ENCODE measurements around the gene RAB38. TPM values are rescaled to one million over a fixed set of nuclear protein-coding genes. Genes with fewer than 3 reads are reported as not detected.
A peak's percentile ranks its signal among the peaks of the same experiment; 100 is the strongest.

The RAB38 gene
- total RNA-seq (1 to 10 TPM; 3.1 to 3.7 TPM), polyA plus RNA-seq (2.1 TPM)

DNA sequence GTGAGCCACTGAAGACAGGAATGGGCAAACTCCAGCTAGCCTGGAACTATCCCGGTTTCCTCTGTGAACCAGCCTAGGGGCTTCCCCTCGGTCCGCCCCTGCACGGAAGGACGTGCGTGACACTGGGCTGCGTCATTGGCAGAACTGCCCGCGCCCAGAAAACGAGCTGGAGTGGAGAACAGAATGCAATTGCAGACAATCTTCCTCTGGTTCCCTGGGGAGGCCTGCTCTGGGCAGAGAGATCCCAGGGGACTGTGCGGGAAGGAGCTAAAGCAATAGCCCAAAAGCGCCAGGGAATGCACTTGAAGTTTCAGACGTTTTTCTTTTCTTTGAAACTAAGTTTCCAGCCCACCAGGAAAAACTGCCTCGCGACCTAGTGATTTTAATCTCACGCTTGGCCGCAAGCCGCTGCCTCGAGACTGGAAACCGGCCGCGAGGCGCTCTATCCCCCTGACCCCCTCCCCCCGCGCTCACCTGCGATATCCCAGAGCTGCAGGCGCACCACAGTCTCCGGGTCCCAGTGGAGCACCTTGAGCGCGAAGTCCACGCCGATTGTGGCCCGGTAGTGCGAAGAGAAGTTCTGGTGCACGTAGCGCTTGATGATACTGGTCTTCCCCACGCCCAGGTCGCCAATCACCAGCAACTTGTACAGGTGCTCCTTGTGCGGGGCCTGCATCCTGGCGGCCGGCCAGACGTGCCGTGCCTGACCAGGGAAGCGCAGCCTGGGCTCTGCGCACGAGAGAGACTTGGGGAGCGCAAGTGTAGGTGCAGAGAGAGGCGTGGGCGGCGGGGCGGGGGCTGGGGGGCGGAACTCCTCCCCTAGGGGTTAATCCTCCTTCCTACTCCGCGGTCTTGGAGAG is at the start of gene RAB38:
Gene RAB38, minus strand, starts transcription at position 735 of the 860 bp plus-strand sequence. Its CDS starts 59 bp downstream, at position 676.
- POLR2A ChIA-PET: no interaction called here
- H3K36me3 ChIP-seq (ENCODE audit: insufficient read depth, low read length): no peaks in the 10 kb centered on the region

DNA sequence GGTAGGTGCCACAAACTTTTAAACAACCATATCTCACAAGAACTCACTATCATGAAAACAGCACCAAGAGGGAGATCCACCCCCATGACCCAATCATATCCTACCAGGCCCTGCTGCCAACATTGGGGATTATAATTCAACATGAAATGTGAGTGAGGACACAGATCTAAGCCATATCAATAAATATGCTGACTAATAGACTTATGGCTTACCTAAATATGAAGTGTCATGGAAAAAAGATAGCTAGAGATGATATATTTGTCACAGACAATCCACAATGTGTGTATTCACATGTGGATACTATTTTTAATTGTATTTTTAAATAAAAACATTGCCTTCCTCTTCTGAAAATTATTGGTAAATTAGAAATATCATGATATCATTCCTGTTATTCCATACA is 38.2 kb upstream of the RAB38 start:
- no peak overlapping the region for H3K4me3 Mint-ChIP-seq
- POLR2A ChIA-PET: no interaction called here

More for the DNA sequence above, at the start of gene RAB38:
- Histone ChIP-seq H3K4me3 (ENCODE audit: low read length) (peak within 1 kb of the TSS; percentile 32), H3K27ac (ENCODE audit: low read depth, low read length) (no peak within 1 kb of the TSS), H3K4me1 (ENCODE audit: insufficient read depth, low read length) (no peaks in the 10 kb centered on the region), H3K9me3 (ENCODE audit: low read length) (no peaks in the 10 kb centered on the region), H3K27me3 (ENCODE audit: insufficient read depth, low read length, poor library complexity, severe bottlenecking) (no peaks in the 10 kb centered on the region)
- Mint-ChIP-seq H3K4me3 (peak within 1 kb of the TSS; percentile 79 to 89 (median 83)), H3K4me1 (peaks cover 27 to 39% (median 32%) of the 10 kb centered on the region in 3 donors), H3K27me3 (peaks cover 4 to 5% of the 10 kb centered on the region in 2 donors), H3K27ac (peak within 1 kb of the TSS; percentile 5 to 87 (median 47)), H3K9me3 (no peaks in the 10 kb centered on the region), H3K36me3 (no peaks in the 10 kb centered on the region)
- CTCF ChIA-PET: interaction anchor here (0.9 kb wide), 1 partner anchor 374 kb away, joined by 4 read pairs; no protein-coding TSS in a partner anchor
- peak in 3 of 5 donors; percentile 8 to 23 (median 10) for DNase-seq

GRCh38 chr11:88212300-88212699 is 37.1 kb upstream of the RAB38 start:
- H3K36me3 Mint-ChIP-seq: peaks cover 0 to 10% (median 2%) of the 10 kb centered on the region in 3 donors
- ChIA-PET POLR2A (no interaction called here), CTCF (no interaction called here)
- H3K9me3 Mint-ChIP-seq: peaks cover 0 to 3% (median 0%) of the 10 kb centered on the region in 5 donors
- no peak overlapping the region for H3K4me3 Mint-ChIP-seq
- no peaks in the 10 kb centered on the region for H3K9me3 ChIP-seq (ENCODE audit: low read length)
- H3K27me3 Mint-ChIP-seq: no peaks in the 10 kb centered on the region
- DNase-seq: no peak
- H3K36me3 ChIP-seq (ENCODE audit: insufficient read depth, low read length): no peaks in the 10 kb centered on the region
- no peak overlapping the region for H3K27ac ChIP-seq (ENCODE audit: low read depth, low read length)
- no peaks in the 10 kb centered on the region for H3K27me3 ChIP-seq (ENCODE audit: insufficient read depth, low read length, poor library complexity, severe bottlenecking)
- no peak overlapping the region for H3K27ac Mint-ChIP-seq
- H3K4me1 Mint-ChIP-seq: no peaks in the 10 kb centered on the region
- no peak overlapping the region for H3K4me3 ChIP-seq (ENCODE audit: low read length)
- no peaks in the 10 kb centered on the region for H3K4me1 ChIP-seq (ENCODE audit: insufficient read depth, low read length)

More for the DNA sequence above, 38.2 kb upstream of the RAB38 start:
- H3K9me3 ChIP-seq (ENCODE audit: low read length): no peaks in the 10 kb centered on the region
- no peak for DNase-seq
- no peaks in the 10 kb centered on the region for H3K36me3 ChIP-seq (ENCODE audit: insufficient read depth, low read length)
- H3K27ac ChIP-seq (ENCODE audit: low read depth, low read length): no peak overlapping the region
- H3K4me1 Mint-ChIP-seq: no peaks in the 10 kb centered on the region
- H3K36me3 Mint-ChIP-seq: peaks cover 0 to 10% (median 2%) of the 10 kb centered on the region in 3 donors
- H3K27ac Mint-ChIP-seq: no peak overlapping the region
- peaks cover 0 to 3% (median 0%) of the 10 kb centered on the region in 5 donors for H3K9me3 Mint-ChIP-seq
- CTCF ChIA-PET: no interaction called here
- H3K27me3 Mint-ChIP-seq: no peaks in the 10 kb centered on the region
- H3K27me3 ChIP-seq (ENCODE audit: insufficient read depth, low read length, poor library complexity, severe bottlenecking): no peaks in the 10 kb centered on the region
- H3K4me3 ChIP-seq (ENCODE audit: low read length): no peak overlapping the region
- H3K4me1 ChIP-seq (ENCODE audit: insufficient read depth, low read length): no peaks in the 10 kb centered on the region

GRCh38 chr11:88208745-88209144 is 33.5 kb upstream of the RAB38 start:
- CTCF ChIA-PET: no interaction called here
- no peak for DNase-seq
- no peaks in the 10 kb centered on the region for H3K36me3 ChIP-seq (ENCODE audit: insufficient read depth, low read length)
- Mint-ChIP-seq H3K36me3 (peaks cover 0 to 10% (median 2%) of the 10 kb centered on the region in 3 donors), H3K4me3 (no peak overlapping the region), H3K27ac (no peak overlapping the region), H3K9me3 (peaks cover 0 to 3% (median 0%) of the 10 kb centered on the region in 5 donors), H3K27me3 (peaks cover 0 to 2% of the 10 kb centered on the region in 2 donors), H3K4me1 (no peaks in the 10 kb centered on the region)
- H3K27ac ChIP-seq (ENCODE audit: low read depth, low read length): no peak overlapping the region
- no peak overlapping the region for H3K4me3 ChIP-seq (ENCODE audit: low read length)
- H3K27me3 ChIP-seq (ENCODE audit: insufficient read depth, low read length, poor library complexity, severe bottlenecking): no peaks in the 10 kb centered on the region
- no peaks in the 10 kb centered on the region for H3K9me3 ChIP-seq (ENCODE audit: low read length)
- H3K4me1 ChIP-seq (ENCODE audit: insufficient read depth, low read length): no peaks in the 10 kb centered on the region
- POLR2A ChIA-PET: no interaction called here

- Histone ChIP-seq H3K4me1 (ENCODE audit: insufficient read depth, low read length) (no peaks in the 10 kb centered on the region), H3K4me3 (ENCODE audit: low read length) (no peak overlapping the region), H3K9me3 (ENCODE audit: low read length) (no peaks in the 10 kb centered on the region), H3K36me3 (ENCODE audit: insufficient read depth, low read length) (no peaks in the 10 kb centered on the region), H3K27ac (ENCODE audit: low read depth, low read length) (no peak overlapping the region), H3K27me3 (ENCODE audit: insufficient read depth, low read length, poor library complexity, severe bottlenecking) (no peaks in the 10 kb centered on the region)
- DNase-seq: no peak
- H3K36me3 Mint-ChIP-seq: peaks cover 0 to 4% (median 3%) of the 10 kb centered on the region in 3 donors
- H3K4me3 Mint-ChIP-seq: no peak overlapping the region
- no peak overlapping the region for H3K27ac Mint-ChIP-seq
- CTCF ChIA-PET: no interaction called here
- H3K4me1 Mint-ChIP-seq: no peaks in the 10 kb centered on the region
- H3K27me3 Mint-ChIP-seq: peaks cover 0 to 2% of the 10 kb centered on the region in 2 donors
- POLR2A ChIA-PET: no interaction called here
- no peaks in the 10 kb centered on the region for H3K9me3 Mint-ChIP-seq
These were observed 31.5 kb upstream of the RAB38 start for GRCh38 chr11:88206751-88207150.

- Histone ChIP-seq H3K27me3 (ENCODE audit: insufficient read depth, low read length, poor library complexity, severe bottlenecking) (no peaks in the 10 kb centered on the region), H3K4me3 (ENCODE audit: low read length) (no peak overlapping the region), H3K27ac (ENCODE audit: low read depth, low read length) (no peak overlapping the region), H3K9me3 (ENCODE audit: low read length) (no peaks in the 10 kb centered on the region), H3K36me3 (ENCODE audit: insufficient read depth, low read length) (no peaks in the 10 kb centered on the region), H3K4me1 (ENCODE audit: insufficient read depth, low read length) (no peaks in the 10 kb centered on the region)
- H3K4me3 Mint-ChIP-seq: no peak overlapping the region
- POLR2A ChIA-PET: no interaction called here
- no peak overlapping the region for H3K27ac Mint-ChIP-seq
- CTCF ChIA-PET: no interaction called here
- H3K9me3 Mint-ChIP-seq: peaks cover 0 to 3% (median 0%) of the 10 kb centered on the region in 5 donors
- DNase-seq: no peak
- H3K27me3 Mint-ChIP-seq: peaks cover 0 to 3% of the 10 kb centered on the region in 2 donors
- H3K4me1 Mint-ChIP-seq: no peaks in the 10 kb centered on the region
- H3K36me3 Mint-ChIP-seq: peaks cover 0 to 8% (median 5%) of the 10 kb centered on the region in 3 donors
These were observed 29.1 kb upstream of the RAB38 start for GRCh38 chr11:88204353-88204752.

- POLR2A ChIA-PET: no interaction called here
- H3K4me1 Mint-ChIP-seq: no peaks in the 10 kb centered on the region
These were observed 28.4 kb upstream of the RAB38 start for GRCh38 chr11:88203604-88204003.

DNA sequence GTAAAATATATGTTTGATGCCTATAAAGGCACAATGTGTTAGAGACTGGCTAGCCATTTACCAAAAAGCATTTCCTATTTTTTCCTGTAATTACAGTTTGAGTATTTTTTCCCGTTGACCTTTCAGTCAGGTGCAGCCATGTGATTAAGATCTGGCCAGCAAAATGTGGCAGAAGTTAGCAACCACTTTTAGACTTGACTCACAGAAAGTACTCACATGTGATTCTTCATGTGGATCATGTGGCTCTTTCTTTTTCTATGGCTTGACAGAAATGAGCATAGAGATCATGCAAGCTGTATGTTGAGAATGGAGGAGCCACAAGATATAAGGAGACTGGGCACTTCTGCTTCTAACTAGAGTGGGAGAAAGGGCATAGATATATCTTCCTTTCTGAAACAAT is 27.3 kb upstream of the RAB38 start:
- H3K4me1 Mint-ChIP-seq: no peaks in the 10 kb centered on the region
- H3K4me3 Mint-ChIP-seq: no peak overlapping the region
- no peaks in the 10 kb centered on the region for H3K27me3 ChIP-seq (ENCODE audit: insufficient read depth, low read length, poor library complexity, severe bottlenecking)
- peaks cover 0 to 3% of the 10 kb centered on the region in 2 donors for H3K27me3 Mint-ChIP-seq
- no peak overlapping the region for H3K4me3 ChIP-seq (ENCODE audit: low read length)
- peaks cover 0 to 21% (median 10%) of the 10 kb centered on the region in 3 donors for H3K36me3 Mint-ChIP-seq
- peaks cover 5 to 14% (median 6%) of the 10 kb centered on the region in 5 donors for H3K9me3 Mint-ChIP-seq
- no peak overlapping the region for H3K27ac ChIP-seq (ENCODE audit: low read depth, low read length)
- POLR2A ChIA-PET: no interaction called here
- CTCF ChIA-PET: no interaction called here
- H3K27ac Mint-ChIP-seq: no peak overlapping the region
- H3K9me3 ChIP-seq (ENCODE audit: low read length): no peaks in the 10 kb centered on the region
- H3K4me1 ChIP-seq (ENCODE audit: insufficient read depth, low read length): no peaks in the 10 kb centered on the region
- no peak for DNase-seq
- no peaks in the 10 kb centered on the region for H3K36me3 ChIP-seq (ENCODE audit: insufficient read depth, low read length)

More at GRCh38 chr11:88203604-88204003, 28.4 kb upstream of the RAB38 start:
- Histone ChIP-seq H3K4me3 (ENCODE audit: low read length) (no peak overlapping the region), H3K27ac (ENCODE audit: low read depth, low read length) (no peak overlapping the region), H3K36me3 (ENCODE audit: insufficient read depth, low read length) (no peaks in the 10 kb centered on the region), H3K27me3 (ENCODE audit: insufficient read depth, low read length, poor library complexity, severe bottlenecking) (no peaks in the 10 kb centered on the region), H3K9me3 (ENCODE audit: low read length) (no peaks in the 10 kb centered on the region), H3K4me1 (ENCODE audit: insufficient read depth, low read length) (no peaks in the 10 kb centered on the region)
- Mint-ChIP-seq H3K36me3 (peaks cover 0 to 10% (median 5%) of the 10 kb centered on the region in 3 donors), H3K4me3 (no peak overlapping the region), H3K9me3 (peaks cover 0 to 6% (median 0%) of the 10 kb centered on the region in 5 donors), H3K27ac (no peak overlapping the region), H3K27me3 (peaks cover 0 to 3% of the 10 kb centered on the region in 2 donors)
- DNase-seq: no peak
- CTCF ChIA-PET: no interaction called here

Data from CD8-positive, alpha-beta memory T cell (primary cell).